HG03064 (cell line): ENCODE data around the gene RB1.

Source experiments
- ATAC-seq: cut with Tn5 transposase; IDR thresholded peaks from one replicate; pipeline ENCODE4 v1.9.1; 2021; ENCODE audit warnings: low read depth; ENCODE audit not compliant: unreplicated experiment

RB1 gene

DNA sequence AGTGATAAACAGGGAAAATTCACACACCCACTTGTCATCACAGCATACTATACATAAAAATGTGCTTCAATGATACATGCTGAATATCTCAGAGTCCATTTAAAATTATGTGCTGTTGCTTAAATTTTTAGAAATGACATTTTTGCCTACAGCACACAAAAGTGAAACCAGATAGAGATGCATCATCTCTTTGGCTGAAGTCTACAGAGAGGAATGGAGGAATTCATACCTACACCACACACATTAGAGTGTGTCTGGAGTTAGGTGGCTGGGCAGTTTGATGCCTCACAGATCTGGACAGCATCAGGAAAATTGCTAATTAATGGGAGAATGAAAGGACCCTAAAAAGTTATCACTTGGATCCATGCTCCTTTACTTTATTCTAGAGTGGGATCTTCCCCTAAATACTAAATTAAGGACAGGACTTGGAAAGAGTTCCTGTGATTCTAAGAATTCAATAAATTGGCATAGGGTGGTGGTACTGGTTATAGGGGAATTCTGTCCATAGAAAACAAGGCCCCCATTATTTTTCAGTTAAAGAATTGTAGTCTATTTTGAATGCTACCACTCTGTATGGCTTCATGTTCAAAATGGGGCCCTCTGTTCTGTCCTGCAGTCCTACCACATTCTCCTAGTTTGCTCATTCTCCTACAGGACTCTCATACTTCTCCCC lies 188.0 kb downstream of the RB1 start:
- ATAC-seq, result no peak

DNA sequence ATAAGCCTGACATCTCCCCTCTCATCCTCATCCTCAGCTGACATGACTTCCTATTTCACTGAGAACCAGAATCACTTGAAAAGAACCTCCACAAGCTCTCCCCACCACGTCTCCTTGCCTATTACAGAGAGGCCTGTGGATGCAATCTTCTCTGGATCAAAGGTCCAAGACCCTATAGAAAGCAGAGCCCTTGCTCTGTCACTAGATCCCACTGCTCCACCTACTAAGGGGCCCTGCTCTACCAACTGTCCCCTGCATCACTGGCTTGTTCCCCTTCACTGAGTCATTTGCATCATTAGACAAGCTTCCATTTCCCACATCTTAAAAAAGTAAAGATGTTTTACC lies 188.5 kb downstream of the RB1 start:
- ATAC-seq, result peak; percentile 50

DNA sequence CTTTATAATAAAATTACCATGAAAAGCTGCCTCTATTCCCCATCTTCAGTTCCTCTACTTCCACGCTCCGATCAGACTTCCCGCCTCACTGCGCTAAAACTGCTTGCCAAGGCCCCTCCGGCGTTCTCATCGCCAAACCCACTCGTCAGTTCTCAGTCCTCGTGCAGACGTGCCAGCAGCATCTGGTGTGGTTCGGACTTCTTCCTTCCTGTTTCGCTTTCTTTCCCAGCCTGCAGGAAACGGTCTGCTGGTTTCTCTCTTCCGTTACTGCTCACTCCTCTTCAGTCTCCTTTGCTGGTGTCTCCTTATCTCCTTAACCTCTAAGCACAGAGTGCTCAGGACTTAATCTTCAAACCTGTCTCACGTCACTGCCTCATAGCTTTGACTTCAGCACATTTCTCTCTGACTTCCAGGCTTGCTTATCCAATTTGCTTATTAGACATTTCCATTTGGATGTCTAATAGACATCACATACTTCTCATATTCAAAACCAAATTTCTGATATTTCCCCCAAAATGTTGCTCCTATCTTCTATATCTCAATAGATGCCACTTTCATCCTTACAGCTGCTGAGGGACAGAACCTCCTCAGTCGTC lies 189.0 kb downstream of the RB1 start:
- peak; percentile 77 for ATAC-seq

DNA sequence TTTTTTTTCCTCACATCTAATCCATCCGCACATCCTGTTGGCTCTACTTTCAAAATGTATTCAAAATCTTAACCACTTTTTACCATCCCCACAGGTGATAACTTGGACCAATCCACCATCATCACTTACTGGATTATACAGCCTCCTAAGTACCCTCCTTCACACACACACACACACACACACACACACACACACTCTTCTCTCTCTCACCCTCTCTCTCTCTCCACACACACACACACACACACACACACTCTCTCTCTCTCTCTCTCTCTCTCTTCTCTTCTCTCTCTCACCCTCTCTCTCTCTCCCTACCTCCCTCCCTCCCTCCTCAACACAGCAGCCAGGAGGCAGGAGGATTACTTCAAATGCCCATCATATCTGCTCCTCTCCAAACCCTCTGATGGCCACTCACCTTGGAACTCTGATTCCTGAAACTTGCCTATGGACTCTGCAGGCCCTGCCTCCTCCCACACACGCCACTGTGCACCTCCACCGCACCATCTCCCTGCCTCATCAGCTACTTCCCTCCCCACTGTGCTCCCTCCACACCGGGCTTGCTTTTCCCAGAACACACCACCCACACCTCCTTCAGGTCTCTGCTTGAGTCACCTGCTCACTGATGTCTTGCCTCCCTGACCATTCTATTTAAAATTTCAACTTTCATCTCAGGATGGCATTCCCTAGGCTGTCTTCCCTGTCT lies 189.7 kb downstream of the RB1 start:
- no peak for ATAC-seq

DNA sequence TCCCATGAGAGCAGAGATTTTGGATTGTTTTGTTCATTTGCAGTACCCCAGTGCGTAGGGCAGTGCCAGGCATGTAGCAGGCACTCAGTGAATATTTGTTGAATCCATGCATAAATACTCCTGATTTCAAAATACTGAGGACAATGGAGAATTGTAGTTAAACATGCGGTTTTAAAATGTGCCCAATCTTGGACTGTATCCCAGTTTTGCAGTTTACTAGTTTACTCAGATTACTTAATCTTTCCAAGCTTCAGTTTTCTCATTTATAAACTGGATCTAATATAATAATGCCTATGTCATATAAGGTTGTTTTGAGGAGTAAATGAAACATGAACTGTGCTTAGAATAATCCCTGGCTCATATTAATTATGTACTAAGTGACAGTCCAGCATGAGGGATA lies 190.3 kb downstream of the RB1 start:
- ATAC-seq, result no peak

DNA sequence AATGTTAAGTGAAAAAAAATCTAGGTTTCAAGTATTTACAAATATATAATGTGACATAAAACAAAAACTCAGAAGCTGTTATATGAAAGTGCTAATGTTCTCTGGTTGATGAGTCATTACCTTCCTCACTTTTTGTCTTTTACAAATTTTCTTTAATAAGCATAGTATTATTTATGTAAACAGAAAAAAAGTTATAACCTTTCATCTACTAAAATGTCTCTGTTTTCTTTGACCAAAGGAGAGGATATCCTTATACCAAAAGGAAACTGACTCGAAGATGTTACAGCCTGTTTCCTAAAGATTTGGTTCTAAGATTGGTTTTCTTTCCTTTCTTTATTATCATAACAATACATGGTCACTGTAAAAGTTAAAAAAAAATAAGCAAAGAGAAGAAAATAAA lies 191.3 kb downstream of the RB1 start:
- no peak for ATAC-seq

DNA sequence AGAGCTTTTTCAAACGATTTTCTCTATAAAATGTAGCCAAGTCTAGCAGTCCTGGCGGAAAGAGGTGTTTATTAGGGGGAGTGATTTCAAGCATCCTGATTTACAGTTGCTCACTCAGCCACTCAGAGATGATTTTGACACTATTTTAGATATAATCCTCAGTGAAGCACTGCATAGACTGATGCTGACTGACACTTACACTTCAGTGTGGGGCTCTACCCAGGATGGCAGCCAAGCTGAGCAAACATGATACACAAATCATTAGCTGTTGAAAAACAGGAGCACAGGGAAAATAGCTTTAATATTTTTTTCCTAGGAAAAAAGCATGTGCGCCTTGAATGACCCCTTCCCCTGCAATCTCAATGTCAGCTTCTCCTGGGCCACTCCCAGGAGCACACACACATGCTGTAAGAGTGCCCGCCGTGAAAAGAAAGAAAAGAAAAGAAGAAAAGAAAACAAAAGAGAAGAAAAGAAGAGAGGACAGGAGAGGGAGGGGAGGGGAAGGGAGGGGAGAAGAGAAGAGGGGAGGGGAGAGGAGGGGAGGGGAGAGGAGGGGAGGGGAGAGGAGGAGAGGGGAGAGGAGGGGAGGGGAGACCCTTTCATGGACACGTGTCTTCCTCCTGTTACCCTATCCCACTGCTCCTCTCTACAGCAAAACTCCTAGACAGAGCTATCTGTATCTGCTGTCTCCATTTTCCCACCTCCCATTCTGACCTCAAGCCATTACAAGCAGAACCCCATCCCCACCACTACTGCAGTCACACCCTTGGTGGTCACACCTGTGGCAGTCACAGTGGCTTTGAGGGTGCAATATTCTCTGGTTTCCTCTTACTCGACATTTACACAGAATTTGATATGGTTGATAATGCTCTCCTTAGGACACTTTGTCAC lies 193.0 kb downstream of the RB1 start:
- ATAC-seq, result no peak

DNA sequence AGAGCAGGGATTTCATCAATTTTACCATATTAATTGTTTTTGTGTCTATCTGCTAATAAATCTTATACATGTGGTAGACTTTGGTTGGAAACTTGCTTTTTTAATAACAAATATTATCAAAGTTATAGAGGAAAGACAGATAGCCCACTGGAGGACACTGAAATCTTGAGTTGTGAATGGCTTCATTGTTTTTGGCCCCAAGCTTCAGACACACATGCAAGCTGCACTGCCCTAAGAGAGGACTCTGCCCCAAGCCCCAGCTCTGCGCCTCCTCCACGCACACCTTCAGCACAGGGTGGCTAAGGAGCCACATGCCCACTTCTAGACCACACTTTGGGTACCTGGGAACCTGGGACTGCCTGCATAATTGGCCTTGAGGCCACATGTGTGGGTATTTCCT lies 194.1 kb downstream of the RB1 start:
- ATAC-seq, result no peak

DNA sequence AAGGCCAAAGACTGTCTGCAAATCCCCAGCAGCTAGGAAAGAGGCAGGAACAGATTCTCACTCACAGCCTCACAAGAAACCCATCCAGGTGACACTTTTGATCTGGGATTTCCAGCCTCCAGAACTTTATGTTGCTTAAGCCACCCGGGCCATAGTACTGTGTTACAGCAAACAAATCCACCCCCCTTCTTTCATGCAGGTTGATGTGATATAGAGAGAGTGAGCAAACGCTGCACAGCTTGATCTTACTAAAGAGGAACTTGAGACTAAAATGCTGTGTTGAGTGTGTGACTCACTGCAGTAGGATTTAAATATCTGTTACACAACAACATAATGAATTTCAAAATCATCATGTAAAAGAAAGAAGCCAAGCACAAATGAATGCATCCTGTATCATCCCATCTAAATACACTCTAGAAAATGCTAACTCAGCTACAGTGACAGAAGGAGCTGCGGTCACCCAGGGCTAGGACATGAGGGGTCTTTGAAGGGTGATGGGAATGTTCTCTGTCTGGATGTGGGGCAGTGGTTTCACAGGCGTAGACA lies 197.2 kb downstream of the RB1 start:
- no peak for ATAC-seq

DNA sequence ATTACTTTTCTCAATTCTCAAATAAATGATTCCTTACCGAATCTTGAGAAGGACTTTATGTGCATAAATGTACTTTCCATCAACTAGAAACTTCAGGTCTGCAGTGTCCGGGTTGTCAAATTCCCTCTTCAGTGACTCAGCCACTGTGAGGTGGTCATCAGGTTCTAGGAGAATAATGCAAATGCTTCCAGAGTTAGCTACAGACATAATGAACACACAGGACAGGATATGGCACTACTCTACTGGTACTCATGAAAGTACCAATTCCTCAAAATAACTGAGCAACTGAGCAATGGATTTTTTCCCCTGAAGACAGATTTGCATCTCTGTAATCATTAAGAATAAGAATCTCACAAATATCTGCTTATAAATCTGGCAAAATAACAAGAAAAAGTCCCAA lies 198.2 kb downstream of the RB1 start:
- no peak for ATAC-seq

DNA sequence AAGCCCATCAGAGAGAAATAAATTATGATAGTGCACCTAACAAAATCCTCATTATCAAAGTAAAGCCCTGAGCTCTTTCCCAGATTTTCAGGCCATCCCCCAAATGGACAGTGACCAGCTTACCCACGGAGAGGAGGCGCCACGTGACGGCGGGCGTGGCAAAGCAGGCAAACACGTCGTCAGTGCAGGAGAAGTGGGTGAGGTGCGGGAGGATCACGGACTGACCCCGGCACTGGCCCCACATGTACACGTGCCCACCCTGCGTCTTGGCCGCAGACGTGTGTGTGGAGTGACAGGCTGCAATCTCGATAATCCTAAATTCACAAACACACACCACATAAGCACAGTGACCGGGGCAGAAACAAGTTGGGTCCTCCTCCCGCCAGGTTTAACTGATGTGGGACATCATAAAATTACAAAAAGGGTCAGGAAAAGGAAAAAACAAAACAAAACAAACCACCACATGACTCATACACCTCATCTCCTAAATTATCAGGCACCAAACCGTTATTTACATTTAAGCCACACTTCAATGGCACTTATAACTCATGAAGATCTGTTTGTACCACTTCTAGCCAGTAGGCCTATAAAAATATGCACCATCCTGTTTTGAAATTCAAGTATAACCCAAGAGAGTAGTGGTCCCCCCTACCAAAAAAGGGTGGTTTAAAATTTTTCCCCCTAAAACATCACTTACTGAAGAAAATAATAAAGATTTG lies 199.2 kb downstream of the RB1 start:
- no peak for ATAC-seq

DNA sequence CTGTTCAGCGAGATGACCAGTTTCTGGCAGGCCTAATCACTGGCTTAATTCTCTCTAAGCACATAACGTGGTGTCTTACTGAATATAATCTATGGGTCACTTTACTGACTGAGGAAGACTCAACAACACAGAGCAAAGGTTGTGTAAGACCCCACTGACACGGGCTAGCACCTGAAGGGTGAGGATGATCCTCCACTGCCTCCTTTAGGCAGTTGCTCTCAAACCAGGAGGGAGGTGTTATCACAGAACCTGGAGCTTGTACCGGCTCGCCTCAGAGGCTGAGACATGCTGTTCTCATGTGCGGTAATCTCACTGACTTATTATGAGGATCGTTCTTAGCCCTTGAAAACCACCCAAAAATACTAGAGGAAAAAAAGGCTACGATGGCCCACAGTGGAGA lies 201.1 kb downstream of the RB1 start:
- ATAC-seq, result no peak

DNA sequence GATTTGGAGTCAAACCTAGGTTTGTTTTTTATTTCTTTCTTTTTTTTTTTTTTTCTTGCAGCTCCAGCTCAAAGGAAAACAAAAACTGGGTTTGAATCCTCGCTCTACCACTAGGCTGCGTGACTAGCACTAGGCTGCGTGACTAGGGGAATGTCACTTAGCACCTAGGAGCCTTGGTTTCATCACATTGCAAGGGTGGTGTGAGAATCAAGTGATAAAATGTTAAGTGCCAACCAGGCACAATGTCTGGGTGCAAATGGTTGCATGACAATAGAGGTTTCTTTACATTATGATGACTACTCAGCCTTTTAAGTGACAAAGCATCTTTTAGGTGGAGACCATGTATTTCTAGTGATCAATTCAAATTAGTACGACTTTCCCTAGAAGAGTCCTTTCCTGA lies 201.5 kb downstream of the RB1 start:
- no peak for ATAC-seq

DNA sequence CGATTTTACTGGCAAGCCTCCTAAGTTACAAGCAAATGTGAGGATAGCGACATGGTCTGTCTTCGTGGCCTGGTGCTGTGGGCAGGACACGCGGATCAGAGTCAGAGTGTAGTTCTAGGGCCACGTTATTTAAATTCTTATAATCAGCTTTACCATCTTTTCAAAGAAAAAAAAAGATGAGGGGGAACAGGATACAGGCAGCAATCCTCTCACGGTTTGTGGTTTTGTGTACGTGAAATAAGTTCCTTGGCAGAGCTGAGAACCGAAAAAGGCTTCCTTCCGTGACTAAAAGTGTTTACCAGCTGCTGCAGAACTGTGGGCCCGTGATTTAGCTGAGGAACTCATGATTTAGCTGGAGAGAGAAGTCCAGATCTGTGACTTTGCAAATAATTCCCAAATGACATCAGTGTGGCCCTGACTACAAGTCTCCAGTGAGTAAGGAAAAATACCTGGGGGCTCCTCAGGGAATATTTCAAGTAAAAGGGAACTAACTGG lies 202.1 kb downstream of the RB1 start:
- ATAC-seq, result peak; percentile 62

DNA sequence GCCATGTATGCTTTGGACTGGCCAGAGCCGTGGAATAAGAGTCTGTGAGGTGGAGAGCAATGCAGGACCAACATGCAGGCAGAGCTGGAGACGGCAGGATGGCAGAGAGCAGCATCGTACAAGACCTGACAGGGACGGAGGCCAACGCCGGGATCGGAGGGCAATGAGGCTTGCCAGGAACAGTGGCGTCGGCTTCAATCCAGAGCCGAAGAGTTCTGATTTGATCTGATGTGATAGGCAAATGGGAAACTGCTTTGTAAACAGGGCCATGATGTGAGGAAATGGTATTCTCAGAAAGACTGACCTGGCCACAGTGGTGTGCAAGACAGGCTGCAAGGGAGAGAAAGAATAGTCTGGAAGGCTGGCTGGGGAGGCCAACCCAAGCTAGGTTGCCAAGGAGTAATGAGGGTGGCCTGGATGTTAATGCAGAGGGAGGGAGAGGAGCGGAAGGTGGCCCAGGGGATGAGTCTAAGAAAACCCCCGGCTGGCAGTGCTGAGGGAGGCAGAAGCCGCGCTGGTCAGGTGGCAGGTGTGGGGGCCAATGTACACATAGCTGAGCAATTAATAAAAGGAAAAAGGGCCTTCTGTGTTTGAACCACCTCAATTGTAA lies 202.6 kb downstream of the RB1 start:
- peak; percentile 14 for ATAC-seq

DNA sequence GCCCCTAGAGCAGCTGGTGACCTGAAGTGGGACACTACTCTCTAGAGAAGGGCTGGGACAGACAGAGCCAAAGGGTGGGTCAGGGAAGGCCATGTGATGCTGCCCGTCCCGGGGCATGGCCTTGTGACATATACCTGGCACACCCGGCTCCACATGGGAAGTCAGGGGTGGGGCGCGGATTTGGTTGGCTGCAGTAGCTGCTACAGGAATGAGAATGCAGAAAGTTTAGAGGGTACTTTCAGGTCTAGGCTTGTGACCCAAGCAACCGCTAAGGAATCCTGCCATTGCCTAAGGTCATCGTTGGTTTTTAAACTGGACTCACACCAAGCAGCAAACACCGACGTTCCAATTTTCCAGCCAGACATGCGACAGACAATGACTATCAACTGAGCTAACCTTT lies 203.5 kb downstream of the RB1 start:
- ATAC-seq, result no peak

DNA sequence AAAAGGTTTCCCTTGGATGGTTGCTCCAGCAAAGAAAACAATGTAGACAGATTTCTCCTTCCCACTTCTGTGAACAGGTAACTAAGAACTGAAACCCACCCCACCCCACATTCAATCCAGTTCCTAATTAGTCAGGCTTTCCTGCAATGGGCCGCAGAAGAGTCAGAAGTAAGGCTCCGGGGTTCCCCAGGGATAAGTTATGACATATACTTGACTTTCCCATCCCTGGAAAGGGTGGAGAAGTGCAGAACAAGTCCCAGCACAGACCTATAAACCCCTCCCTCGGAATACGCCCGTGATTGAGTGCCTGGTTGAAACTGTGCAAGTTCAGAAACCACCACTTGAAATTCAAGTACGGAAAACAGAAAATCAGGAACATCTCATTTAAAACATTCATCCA lies 204.5 kb downstream of the RB1 start:
- no peak for ATAC-seq

DNA sequence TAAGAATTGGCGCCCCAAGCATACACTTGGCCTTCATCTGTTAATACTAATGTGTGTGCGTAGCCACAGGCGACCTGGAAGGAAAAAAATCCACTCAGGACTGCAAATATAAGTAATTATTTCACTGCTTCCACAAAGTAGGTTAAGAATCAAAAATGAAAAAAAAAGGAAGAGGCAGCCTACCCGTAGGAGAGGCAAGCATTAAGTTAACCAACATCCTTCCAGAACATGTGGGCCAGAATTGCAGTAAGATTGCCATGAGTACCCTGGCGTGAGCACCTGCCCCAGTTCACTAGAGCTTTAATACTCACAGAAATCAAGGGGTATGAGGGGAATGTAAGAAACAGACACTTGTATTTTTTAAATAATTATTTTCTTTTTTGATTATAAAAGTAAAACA lies 207.1 kb downstream of the RB1 start:
- ATAC-seq, result no peak

DNA sequence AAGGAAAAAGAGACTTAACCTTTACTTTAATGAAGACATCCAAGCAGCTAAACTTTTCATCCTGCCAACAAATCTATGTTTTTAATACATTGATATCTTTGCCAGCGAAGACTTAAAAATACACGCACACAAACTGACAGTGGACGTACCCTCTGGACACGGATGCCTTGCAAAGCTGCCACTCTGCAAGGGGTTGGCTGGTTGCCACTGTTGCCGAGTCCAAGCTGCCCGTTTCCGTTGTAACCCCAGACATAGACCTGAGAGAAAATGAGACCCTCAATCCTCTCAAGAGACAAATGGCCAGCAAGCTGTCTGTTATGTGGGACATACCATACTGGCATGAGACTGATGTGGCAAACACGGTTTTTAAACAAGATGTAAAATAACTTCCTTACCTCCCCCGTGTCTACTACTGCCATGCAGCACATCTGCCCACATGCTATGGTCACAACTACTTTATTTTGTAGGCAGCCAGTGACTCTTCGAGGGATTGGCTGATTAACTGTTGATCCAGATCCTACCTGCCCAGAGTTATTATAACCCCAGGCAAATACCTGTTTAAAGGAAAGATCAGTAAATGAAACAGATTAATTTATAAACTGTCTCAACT lies 208.2 kb downstream of the RB1 start:
- ATAC-seq, result no peak
